ENCODE measurements around the gene KRT6A.

DNA sequence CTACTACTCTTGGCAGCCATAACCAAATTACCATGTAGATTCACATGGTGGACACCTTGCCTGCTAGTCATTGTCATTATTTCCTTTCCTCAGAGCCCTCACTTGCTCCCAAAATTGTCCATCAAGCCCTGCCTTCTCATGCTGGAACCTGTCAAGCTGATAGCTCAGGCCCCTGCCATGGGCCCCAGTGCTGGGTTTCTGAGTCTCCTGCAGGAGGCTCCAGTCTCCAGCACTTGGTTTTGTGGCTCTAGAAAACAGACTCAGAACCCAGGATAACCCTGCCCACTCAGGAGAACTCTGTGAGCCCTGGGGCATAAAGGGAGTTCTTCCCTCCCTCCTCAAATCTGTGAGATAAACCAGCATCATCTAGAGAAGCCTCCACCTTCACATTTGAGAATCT, 49.1 kb upstream of the KRT6A start:
- TF ChIP-seq, protein P1, sequence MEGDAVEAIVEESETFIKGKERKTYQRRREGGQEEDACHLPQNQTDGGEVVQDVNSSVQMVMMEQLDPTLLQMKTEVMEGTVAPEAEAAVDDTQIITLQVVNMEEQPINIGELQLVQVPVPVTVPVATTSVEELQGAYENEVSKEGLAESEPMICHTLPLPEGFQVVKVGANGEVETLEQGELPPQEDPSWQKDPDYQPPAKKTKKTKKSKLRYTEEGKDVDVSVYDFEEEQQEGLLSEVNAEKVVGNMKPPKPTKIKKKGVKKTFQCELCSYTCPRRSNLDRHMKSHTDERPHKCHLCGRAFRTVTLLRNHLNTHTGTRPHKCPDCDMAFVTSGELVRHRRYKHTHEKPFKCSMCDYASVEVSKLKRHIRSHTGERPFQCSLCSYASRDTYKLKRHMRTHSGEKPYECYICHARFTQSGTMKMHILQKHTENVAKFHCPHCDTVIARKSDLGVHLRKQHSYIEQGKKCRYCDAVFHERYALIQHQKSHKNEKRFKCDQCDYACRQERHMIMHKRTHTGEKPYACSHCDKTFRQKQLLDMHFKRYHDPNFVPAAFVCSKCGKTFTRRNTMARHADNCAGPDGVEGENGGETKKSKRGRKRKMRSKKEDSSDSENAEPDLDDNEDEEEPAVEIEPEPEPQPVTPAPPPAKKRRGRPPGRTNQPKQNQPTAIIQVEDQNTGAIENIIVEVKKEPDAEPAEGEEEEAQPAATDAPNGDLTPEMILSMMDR (CRISPR knock-in tag; IDR thresholded peaks at IDR 0.05) = no peak
- TF ChIP-seq ZFX (CRISPR knock-in tag; IDR thresholded peaks at IDR 0.05; ENCODE audit: low read depth) = no peak
